TTC549 (cell line): Measurements from ENCODE around the gene TTYH2.
"Not testable (repeated sequence)": the region's sequence is repeated elsewhere in the genome, so short reads cannot be mapped to it uniquely, and the experiment has no call there.

ENCODE experiments used
- FAIRE-seq: peaks from 2 replicates; lab custom pipeline; 2012; peaks lifted over from hg19 to GRCh38; lab: Jason Lieb, UNC

TTYH2 gene, protein sequence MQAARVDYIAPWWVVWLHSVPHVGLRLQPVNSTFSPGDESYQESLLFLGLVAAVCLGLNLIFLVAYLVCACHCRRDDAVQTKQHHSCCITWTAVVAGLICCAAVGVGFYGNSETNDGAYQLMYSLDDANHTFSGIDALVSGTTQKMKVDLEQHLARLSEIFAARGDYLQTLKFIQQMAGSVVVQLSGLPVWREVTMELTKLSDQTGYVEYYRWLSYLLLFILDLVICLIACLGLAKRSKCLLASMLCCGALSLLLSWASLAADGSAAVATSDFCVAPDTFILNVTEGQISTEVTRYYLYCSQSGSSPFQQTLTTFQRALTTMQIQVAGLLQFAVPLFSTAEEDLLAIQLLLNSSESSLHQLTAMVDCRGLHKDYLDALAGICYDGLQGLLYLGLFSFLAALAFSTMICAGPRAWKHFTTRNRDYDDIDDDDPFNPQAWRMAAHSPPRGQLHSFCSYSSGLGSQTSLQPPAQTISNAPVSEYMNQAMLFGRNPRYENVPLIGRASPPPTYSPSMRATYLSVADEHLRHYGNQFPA

GRCh38 chr17:74212913-74213791 is at the start of gene TTYH2:
Gene TTYH2 (plus strand): TSS chr17:74213571. CDS start chr17:74213588, 17 bp downstream.
- no peak for FAIRE-seq

GRCh38 chr17:74163836-74164235 is 49.5 kb upstream of the TTYH2 start:
- FAIRE-seq, result no peak

GRCh38 chr17:74164446-74165045 is 48.8 kb upstream of the TTYH2 start:
- no peak for FAIRE-seq

GRCh38 chr17:74165797-74166365 is 47.5 kb upstream of the TTYH2 start:
- FAIRE-seq, result no peak

DNA sequence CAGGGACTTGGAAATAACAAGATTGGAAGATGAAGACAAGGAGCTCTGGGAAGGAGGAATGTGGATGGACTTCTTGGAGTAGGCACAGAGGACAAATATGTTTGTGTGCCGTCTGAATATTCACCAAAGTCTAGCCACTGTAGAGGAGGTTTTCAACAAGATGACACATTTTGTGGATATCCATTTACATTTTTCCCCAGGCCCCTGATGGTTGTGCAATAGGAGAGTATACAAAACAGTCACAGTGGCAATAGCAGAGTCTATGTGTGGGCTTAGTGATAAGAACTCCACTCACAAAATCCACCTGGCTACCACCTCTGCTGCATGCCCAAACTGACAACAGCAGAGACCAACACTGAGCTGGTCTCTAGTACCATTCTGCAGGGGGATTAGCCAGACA is 42.4 kb upstream of the TTYH2 start:
- no peak for FAIRE-seq

GRCh38 chr17:74172700-74173099 is 40.7 kb upstream of the TTYH2 start:
- FAIRE-seq, result no peak

DNA sequence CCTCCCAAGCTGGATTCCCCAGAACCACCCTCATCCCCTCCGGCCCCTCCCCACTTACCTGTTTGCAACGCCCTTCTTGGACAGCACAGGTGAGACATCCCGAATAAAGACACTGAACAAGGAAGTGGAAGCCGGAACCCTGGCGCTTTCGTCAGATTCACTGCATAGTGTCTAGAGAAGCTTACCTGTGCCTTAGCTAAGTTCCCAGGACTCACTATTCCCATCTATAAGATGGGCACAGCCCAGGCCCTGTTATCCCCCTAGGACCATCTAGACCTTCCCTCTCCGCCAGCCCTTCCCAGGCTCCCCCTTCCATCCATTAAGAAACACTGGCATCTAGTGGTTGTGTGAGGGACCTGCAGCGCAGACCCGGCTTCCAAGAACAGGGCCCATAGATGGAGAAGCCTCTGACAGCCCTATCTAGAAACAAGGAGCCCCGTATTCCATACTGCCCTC is 36.8 kb upstream of the TTYH2 start:
- no peak for FAIRE-seq

- no peak for FAIRE-seq
Measured at GRCh38 chr17:74177018-74177450, 36.3 kb upstream of the TTYH2 start.

DNA sequence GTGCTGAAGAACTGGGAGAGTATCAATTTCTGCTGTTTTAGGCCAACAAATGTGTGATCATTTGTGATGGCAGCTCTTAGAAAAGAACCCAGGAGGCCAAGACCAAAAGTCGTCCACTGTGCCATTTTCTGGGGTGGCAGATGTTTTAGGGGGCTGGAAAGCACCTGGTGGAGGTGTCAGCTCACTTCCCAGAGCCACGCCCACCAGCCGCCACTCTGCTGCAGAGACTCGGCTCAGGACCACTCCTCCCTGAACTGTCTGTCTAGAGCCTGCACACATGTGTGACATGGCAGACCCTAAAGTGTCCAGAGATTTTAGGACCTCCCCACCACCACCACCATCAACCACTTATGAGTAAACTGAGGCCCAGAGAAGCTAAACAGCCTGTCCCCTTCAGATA is 33.8 kb upstream of the TTYH2 start:
- FAIRE-seq, result no peak

GRCh38 chr17:74180336-74180735 is 33.0 kb upstream of the TTYH2 start:
- no peak for FAIRE-seq

DNA sequence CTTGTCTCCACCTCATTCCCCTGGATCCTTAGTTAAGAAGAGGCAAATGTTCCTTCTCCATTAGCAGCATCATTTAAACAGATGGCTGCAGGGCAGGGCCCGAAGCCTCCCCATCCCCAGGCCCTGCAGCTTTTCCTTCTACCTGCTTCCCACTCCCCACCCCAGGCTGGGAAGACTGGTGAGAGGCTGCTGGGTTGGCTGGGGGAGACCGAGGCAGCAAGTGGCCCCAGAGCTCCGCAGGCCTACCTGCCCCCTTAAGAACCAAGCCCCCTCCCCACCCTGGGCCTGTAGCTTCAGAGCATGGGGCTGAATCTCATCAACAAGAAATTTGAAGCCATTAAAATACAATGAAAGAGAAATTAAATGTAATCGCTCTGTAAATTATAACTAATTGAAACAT is 32.0 kb upstream of the TTYH2 start:
- FAIRE-seq, result no peak

DNA sequence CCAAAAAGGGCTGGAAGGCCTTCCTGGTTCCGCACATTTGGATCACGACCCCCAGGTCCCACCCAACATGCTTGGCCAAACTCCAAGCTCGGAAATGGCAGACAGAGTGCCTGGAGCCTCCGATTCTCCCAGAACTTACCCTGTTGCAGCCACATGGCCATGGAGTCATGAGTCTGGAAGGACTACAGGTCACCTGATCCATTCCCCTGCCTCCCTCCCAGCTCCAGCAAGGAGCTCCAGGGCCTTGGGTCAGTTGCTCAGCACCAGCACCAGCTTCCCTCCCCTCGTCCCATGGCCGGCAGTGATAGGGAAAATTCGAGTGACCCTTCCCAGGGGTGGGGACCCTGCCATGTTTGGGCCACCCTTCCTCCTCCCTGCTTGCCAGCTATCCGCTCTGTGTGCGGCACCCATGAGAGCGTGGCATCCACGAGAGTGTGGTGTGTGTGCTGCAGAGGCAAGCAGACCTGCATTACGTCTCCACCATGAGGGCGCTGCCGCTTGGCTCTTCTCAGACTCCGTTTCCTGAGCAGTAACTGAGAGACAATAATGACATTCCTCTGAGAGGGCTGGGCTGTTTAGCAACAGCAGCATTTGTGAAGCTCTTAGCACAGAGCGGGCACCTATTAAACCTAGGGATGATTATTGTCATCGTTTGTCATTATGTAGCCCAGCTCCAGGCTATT is 31.2 kb upstream of the TTYH2 start:
- FAIRE-seq, result no peak

GRCh38 chr17:74183411-74183810 is 30.0 kb upstream of the TTYH2 start:
- no peak for FAIRE-seq

DNA sequence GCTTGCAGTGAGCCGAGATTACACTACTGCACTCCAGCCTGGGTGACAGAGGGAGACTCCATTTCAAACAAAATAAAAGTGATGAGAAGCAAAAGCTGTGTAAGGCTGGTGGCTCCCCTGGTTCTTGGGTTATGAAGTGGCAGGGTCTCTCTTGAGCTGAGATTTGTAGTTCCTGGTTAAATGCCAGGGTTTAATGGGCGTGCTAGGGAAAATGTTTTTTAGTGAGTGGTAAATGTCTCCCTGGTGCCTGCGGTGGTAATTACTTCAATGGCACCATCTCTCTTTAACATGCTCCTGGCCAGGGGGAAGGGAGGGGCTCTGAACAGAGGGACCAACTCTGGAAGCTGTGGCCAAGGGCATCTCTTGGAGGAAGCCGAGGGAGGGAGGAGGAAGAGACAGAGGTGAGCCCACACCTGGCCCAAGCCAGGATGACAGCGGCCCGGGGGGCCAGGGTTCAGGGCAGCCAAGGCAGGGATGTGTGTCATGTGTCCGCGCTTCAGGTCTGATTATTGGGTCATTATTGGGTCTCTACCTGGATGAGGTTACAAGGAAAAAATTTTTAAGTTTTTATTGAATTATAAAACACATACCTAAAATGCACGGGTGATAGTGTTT is 27.7 kb upstream of the TTYH2 start:
- no peak for FAIRE-seq

- FAIRE-seq, result no peak
Measured at GRCh38 chr17:74186498-74186897, 26.9 kb upstream of the TTYH2 start.

DNA sequence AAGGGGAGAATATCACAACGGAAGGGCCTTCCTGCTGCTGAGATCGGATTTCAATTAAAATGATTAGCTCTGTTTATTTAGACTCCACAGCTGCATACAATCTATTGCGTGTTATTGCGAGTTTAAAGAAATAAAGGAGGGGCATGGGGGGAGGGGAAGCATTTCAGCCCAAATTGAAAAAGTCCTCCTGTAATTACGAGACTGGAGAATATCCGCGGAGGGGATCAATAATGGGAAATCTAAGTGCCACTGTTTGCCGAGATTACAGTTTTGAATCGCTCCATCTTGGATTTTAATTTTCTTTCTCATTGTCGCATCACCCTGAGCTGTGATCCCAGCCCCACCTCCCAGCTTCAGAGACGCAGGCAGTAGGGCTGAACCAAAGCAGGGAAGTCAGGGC is 25.6 kb upstream of the TTYH2 start:
- FAIRE-seq, result no peak

DNA sequence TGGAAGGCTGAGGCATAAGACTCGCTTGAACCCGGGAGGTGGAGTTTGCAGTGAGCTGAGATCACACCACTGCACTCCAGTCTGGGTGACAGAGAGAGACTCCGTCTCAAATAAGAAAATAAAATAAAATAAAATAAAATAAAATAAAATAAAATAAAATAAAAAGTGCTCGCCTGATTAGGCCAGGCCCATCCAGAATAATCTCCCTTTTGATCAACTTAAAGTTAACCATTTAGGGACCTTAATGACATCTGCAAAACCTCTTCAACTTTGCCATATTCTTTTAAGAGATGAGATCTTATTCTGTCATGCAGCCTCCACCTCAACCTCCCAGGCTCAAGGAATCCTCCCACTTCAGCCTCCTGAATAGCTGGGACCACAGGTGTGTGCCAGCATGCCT is 24.7 kb upstream of the TTYH2 start:
- not testable (repeated sequence) for FAIRE-seq

- peak; percentile 86 for FAIRE-seq
Measured at GRCh38 chr17:74190154-74190553, 23.2 kb upstream of the TTYH2 start.

DNA sequence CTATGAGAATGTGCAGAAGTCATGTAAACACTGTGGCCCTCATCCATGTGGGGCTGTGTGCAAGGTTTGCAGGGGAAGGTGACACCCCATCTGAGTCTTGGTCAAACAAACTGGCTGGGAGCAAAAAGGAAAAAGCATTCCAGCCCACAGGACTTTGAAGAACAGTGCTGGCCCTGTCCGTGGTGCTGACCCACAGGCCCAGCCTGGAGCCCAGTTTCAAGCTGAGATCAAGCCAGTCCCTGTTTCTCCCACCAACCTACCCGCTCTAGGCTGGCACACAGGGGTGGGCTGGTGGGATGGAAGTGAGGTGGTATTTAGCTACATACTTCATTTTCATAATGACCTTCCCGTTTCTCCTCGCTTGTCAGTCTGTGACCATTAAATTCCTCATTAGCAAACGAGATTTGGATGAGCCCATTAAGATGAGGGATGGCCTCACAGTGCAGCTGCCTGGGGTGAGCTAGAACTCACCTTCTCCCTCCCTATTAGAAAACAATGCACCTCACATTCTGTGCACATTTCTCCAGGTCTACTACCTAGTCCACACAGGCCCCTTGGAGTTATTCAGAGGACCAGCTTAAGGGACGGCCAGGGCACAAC is 22.5 kb upstream of the TTYH2 start:
- FAIRE-seq, result no peak

- no peak for FAIRE-seq
Measured at GRCh38 chr17:74192950-74193781, 20.2 kb upstream of the TTYH2 start.
